Panc1 (cell line): ENCODE results near the gene PSMA3. TPM values are rescaled to one million over a fixed set of nuclear protein-coding genes. Genes with fewer than 3 reads are reported as not detected.

ENCODE experiments used
- ATAC-seq: fragments of 200-7000 bp; cut with Tn5 transposase; 2 replicates; pipeline ENCODE4 v1.9.1; 2020; ENCODE audit warnings: mild to moderate bottlenecking, moderate library complexity
- BruUV-seq: library from RNA; stranded (reverse); fragments of 400-500 nt; replicated peaks from 2 replicates; lab custom pipeline; 2021; lab: Mats Ljungman, UMichigan
- CTCF ChIA-PET: fragments of 300-600 bp; sonication (Branson Sonifier 250); formaldehyde crosslinking; loops from one replicate; lab custom pipeline; 2022; ENCODE audit warnings: antibody characterized with exemption; lab: Charles Lee
- POLR2A ChIA-PET: fragments of 300-600 bp; sonication (Branson Sonifier 250); formaldehyde crosslinking; loops from one replicate; lab custom pipeline; 2022; ENCODE audit warnings: antibody characterized with exemption; lab: Charles Lee
- DNase-seq: peaks from one replicate; pipeline ENCODE4 v3.0.0-alpha.2; 2010; ENCODE audit warnings: low read depth, low spot score
- H3K27ac ChIP-seq: 2 replicates; pipeline ENCODE4 v1.5.1; 2011; ENCODE audit warnings: mild to moderate bottlenecking, low read length, inconsistent platforms
- H3K27me3 ChIP-seq: fragments of 200-500 bp; sonication (Bioruptor generic); 2 replicates; pipeline ENCODE4 v1.6.0; 2014; ENCODE audit warnings: low read length, inconsistent platforms; ENCODE audit not compliant: control insufficient read depth, insufficient read depth
- H3K36me3 ChIP-seq: fragments of 200-500 bp; sonication (Bioruptor generic); 2 replicates; pipeline ENCODE4 v1.5.1; 2014; ENCODE audit warnings: inconsistent platforms, mild to moderate bottlenecking, low read length, moderate library complexity; ENCODE audit not compliant: control insufficient read depth, insufficient read depth
- H3K4me1 ChIP-seq: 2 replicates; pipeline ENCODE4 v1.5.1; 2011; ENCODE audit warnings: inconsistent platforms, mild to moderate bottlenecking, low read length, moderate library complexity; ENCODE audit not compliant: control insufficient read depth, insufficient read depth
- H3K4me3 ChIP-seq, 2 experiments: 2 replicates each; pipeline ENCODE4 v1.5.1; 2011 to 2012; ENCODE audit warnings: low read depth in 2 of 2, low read length in 2 of 2, mild to moderate bottlenecking in 2 of 2, inconsistent platforms in 1 of 2, moderate library complexity in 1 of 2
- H3K9me3 ChIP-seq: fragments of 200-500 bp; sonication (Bioruptor generic); 2 replicates; pipeline ENCODE4 v1.5.1; 2014; ENCODE audit warnings: low read depth, mild to moderate bottlenecking, inconsistent platforms, low read length, moderate library complexity; ENCODE audit not compliant: control insufficient read depth, insufficient read depth
- CTCF ChIP-seq: fragments of 450-650 bp; IDR thresholded peaks from 2 replicates; pipeline ENCODE4 v1.5.1; 2017; ENCODE audit warnings: mild to moderate bottlenecking
- POLR2AphosphoS5 ChIP-seq: IDR thresholded peaks from 2 replicates; pipeline ENCODE4 v1.6.1; 2012; ENCODE audit warnings: mild to moderate bottlenecking, low read depth, low read length, moderate library complexity
- REST ChIP-seq, 2 experiments: IDR thresholded peaks; 2 replicates each; pipeline ENCODE4 v1.6.1; 2011 to 2012; ENCODE audit warnings: low read depth in 2 of 2, control low read depth in 1 of 2, low read length in 1 of 2, mild to moderate bottlenecking in 1 of 2, moderate library complexity in 1 of 2; ENCODE audit not compliant: insufficient read depth in 1 of 2
- SIN3A ChIP-seq: IDR thresholded peaks from 2 replicates; pipeline ENCODE4 v1.6.1; 2012; ENCODE audit warnings: low read depth, mild to moderate bottlenecking, low read length, moderate library complexity, borderline replicate concordance; ENCODE audit not compliant: insufficient read depth
- TCF7L2 ChIP-seq: IDR thresholded peaks from 2 replicates; pipeline ENCODE4 v1.6.1; 2011; ENCODE audit warnings: mild to moderate bottlenecking, low read depth, low read length, inconsistent platforms
- in situ Hi-C: cut with HindIII; loops from 2 replicates; pipeline ENCODE4 v1.10.0; 2016; ENCODE audit warnings: low sequenced_read_pairs, low pct_unique_long_range_greater_than_20kb
- intact Hi-C: fragments of 100-400 bp; cut with micrococcal nuclease; formaldehyde crosslinking; loops from one replicate; pipeline ENCODE4 v1.10.0; 2022; ENCODE audit not compliant: unreplicated experiment
- total RNA-seq: library from RNA; stranded (reverse); gene quantifications from one replicate; pipeline ENCODE4 v1.2.1, GENCODE V29; 2021; ENCODE audit not compliant: unreplicated experiment

PSMA3 gene
- total RNA-seq, 1 experiment from 2014 or later: 159 TPM

GRCh38 chr14:58243790-58244555 is 670 bp upstream of the PSMA3 start:
- BruUV-seq: TSS peak; percentile 98
- TF ChIP-seq CTCF (no peak), POLR2AphosphoS5 (no peak), REST (IDR thresholded peaks at IDR 0.05; ENCODE audit: insufficient read depth in 1 of 2, low read depth in 2 of 2, low read length in 1 of 2) (no peak), TCF7L2 (no peak), SIN3A (no peak)
- H3K4me1 ChIP-seq: peaks cover 14% of the 10 kb centered on the region
- H3K27me3 ChIP-seq: no peaks in the 10 kb centered on the region
- intact Hi-C loops (no loop called here), in situ Hi-C loops (no loop called here)
- peak overlapping the region; percentile 81 to 97 for H3K4me3 ChIP-seq
- DNase-seq (no peak), ATAC-seq (peak; percentile 62)
- ChIA-PET POLR2A (interaction anchor here (0.6 kb wide), 1 partner anchor 9 kb away, joined by 5 read pairs; no protein-coding TSS in a partner anchor), CTCF (no interaction called here)
- H3K9me3 ChIP-seq: no peaks in the 10 kb centered on the region
- peaks cover 12% of the 10 kb centered on the region for H3K36me3 ChIP-seq
- peak overlapping the region; percentile 96 for H3K27ac ChIP-seq

- peak overlapping the region; percentile 81 to 97 for H3K4me3 ChIP-seq
- no peak for DNase-seq
- H3K36me3 ChIP-seq: peaks cover 13% of the 10 kb centered on the region
- no peak for ATAC-seq
- no peak for TF ChIP-seq SIN3A
- TF ChIP-seq POLR2AphosphoS5: no peak
- no peak for TF ChIP-seq TCF7L2
- no peak for TF ChIP-seq REST (IDR thresholded peaks at IDR 0.05; ENCODE audit: insufficient read depth in 1 of 2, low read depth in 2 of 2, low read length in 1 of 2)
- no peak for TF ChIP-seq CTCF
- CTCF ChIA-PET: no interaction called here
- no peaks in the 10 kb centered on the region for H3K9me3 ChIP-seq
- H3K4me1 ChIP-seq: peaks cover 14% of the 10 kb centered on the region
- no TSS peak for BruUV-seq
- in situ Hi-C loops: no loop called here
- intact Hi-C loops: no loop called here
- H3K27ac ChIP-seq: peak overlapping the region; percentile 96
- H3K27me3 ChIP-seq: no peaks in the 10 kb centered on the region
- POLR2A ChIA-PET: no interaction called here
Observed at GRCh38 chr14:58245562-58245961, 919 bp downstream of the PSMA3 start.
